ENCODE results near the gene DAW1.

The DAW1 gene

GRCh38 chr2:227862227-227862740 is 9.1 kb upstream of the DAW1 start:
- no peak for DNase-seq (ENCODE audit: low spot score)

DNA sequence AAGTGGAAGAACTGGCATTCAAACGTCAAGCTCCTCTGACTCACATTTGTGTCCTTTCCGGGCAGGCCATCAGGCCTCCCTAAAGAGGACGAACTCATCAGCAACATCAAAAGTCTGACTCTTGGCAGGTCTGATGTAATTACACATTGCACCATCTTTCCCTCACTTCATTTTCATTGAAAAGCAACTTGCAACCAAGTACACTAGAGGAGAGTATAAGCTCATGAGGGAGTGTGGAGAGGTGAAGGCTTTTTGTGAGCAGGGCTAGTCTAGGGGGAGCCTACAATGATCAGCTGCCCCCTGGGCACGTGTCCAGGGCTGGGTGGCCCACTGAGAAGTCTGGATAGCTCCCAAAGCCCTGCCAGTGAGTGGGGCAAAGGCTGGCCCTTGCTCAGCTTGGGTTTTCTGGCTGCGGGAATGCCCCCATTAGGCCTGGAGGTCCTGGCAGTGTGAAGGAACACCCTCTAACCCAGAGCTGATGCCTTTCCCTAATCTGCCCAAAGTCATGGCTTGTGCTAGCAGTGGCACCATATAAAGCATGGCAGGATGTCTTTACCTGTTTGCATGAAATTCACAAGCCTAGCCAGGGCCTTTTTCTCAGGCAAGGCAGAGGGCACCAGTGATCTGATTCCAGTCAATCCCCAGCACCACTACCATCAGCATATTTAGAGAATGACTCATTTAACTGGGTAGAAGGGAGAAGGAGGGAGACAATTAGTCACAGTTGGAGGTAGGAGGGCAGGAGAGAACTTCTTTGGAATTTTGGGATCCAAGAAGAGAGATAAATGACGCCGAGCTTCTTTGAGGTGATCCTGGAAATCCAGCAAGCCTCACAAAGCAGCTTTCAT is 8.5 kb upstream of the DAW1 start:
- peak; percentile 76 for DNase-seq (ENCODE audit: low spot score)

GRCh38 chr2:227864161-227864756 is 7.2 kb upstream of the DAW1 start:
- peak; percentile 39 for DNase-seq (ENCODE audit: low spot score)

GRCh38 chr2:227865291-227865690 is 6.1 kb upstream of the DAW1 start:
- no peak for DNase-seq (ENCODE audit: low spot score)

DNA sequence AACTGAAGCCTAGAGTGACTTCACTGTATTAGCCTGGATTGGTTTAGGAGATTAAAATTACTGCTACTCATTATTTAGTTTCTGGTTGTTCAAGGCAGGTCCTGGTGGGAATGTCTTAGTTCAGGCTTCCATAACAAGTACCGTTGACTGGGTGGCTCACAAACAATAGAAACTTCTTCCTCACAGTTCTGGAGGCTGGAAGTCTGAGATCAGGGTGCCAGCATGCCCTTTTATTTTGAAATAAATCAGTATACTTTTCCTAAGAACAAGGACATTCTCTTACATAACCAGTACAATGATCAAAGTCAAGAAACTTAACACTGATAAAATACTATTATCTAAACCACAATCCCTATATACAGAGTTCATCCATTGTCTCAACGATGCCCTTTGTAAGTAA is 4.0 kb upstream of the DAW1 start:
- no peak for DNase-seq (ENCODE audit: low spot score)

- peak; percentile 42 for DNase-seq (ENCODE audit: low spot score)
Measured at GRCh38 chr2:227870710-227871374, 589 bp upstream of the DAW1 start.

DNA sequence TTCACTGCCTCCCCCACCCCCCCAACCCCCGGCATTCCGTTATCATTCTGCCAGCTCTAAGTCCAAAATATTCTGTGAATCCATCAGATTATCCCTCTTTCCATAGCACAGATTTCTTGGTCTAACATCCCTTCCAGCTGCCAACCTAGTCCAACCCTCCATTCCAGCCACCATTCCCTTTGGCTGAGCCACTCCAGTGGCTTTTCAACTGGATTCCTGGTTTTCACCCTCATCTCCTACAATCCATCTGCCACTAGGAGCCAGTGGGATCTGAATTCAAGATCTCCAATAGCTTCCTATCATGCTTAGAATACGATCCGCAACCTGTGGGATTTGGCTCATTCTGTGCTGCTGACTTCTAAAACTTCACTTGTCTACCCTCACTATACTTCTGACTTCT is 1.2 kb downstream of the DAW1 start:
- DNase-seq (ENCODE audit: low spot score): no peak

DNA sequence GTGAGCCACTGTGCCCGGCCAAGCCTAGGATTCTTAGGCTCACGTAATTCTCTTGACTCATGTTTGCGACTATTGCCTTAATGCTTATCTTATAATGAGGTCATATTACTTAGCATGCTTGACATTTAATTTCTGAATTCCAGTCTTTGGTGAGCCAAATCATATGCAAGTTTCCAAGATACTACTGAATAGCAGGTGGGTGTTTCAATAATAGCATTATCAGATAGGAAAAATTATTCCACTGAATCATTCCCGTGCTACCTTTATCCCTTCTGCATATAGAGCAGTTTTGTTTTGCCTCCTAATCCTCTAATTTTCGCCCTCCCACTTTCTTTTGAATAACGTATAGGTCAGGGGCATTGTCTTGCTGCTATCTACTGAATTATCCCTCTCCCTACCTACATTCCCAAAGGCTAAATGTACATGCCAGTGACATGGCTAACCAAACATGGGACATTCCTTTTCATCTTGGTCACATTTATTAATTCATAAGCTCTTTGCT is 4.9 kb downstream of the DAW1 start:
- DNase-seq (ENCODE audit: low spot score): no peak

- DNase-seq (ENCODE audit: low spot score): peak; percentile 34
Measured at GRCh38 chr2:227877421-227878310, 6.2 kb downstream of the DAW1 start.

- no peak for DNase-seq (ENCODE audit: low spot score)
Measured at GRCh38 chr2:227880460-227880859, 9.0 kb downstream of the DAW1 start.

GRCh38 chr2:227881866-227882517 is 10.6 kb downstream of the DAW1 start:
- DNase-seq (ENCODE audit: low spot score): no peak

- DNase-seq (ENCODE audit: low spot score): peak; percentile 84
Measured at GRCh38 chr2:227884511-227884947, 13.1 kb downstream of the DAW1 start.

GRCh38 chr2:227886149-227886548 is 14.7 kb downstream of the DAW1 start:
- no peak for DNase-seq (ENCODE audit: low spot score)

- no peak for DNase-seq (ENCODE audit: low spot score)
Measured at GRCh38 chr2:227888289-227888688, 16.9 kb downstream of the DAW1 start.

- no peak for DNase-seq (ENCODE audit: low spot score)
Measured at GRCh38 chr2:227889336-227889735, 17.9 kb downstream of the DAW1 start.

GRCh38 chr2:227890495-227891079 is 19.2 kb downstream of the DAW1 start:
- DNase-seq (ENCODE audit: low spot score): peak; percentile 54

GRCh38 chr2:227891673-227892072 is 20.2 kb downstream of the DAW1 start:
- no peak for DNase-seq (ENCODE audit: low spot score)

GRCh38 chr2:227903381-227903780 is 31.9 kb downstream of the DAW1 start:
- DNase-seq (ENCODE audit: low spot score): no peak

DNA sequence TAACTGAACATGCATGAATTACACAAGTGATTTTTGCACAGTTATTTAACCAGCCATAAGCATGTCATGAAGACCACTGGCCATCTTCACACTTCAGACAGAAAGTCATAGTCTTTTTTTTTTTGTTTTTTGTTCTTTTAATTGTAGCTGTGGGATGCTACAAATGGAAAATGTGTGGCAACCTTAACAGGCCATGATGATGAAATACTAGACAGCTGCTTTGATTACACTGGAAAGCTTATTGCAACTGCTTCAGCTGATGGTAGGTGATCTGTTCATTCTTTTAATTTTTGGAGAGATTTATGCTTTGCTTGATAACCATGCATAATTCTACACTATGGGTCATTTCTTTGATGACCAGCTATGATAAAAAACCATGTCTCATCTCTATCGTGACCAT is 35.6 kb downstream of the DAW1 start:
- no peak for DNase-seq (ENCODE audit: low spot score)

- no peak for DNase-seq (ENCODE audit: low spot score)
Measured at GRCh38 chr2:227908266-227909054, 37.0 kb downstream of the DAW1 start.
